NOMO-1 (cell line): ENCODE data around the gene TAPBPL.
"Not testable (repeated sequence)": the region's sequence is repeated elsewhere in the genome, so short reads cannot be mapped to it uniquely, and the experiment has no call there.

Experiments
- DNase-seq, 2 experiments: peaks; one replicate each; lab custom pipeline; 2025; ENCODE audit not compliant: unreplicated experiment in 2 of 2; lab: John Stamatoyannopoulos, UW

The TAPBPL gene

GRCh38 chr12:6460751-6461371 lies 9.0 kb downstream of the TAPBPL start:
- no peak for DNase-seq

DNA sequence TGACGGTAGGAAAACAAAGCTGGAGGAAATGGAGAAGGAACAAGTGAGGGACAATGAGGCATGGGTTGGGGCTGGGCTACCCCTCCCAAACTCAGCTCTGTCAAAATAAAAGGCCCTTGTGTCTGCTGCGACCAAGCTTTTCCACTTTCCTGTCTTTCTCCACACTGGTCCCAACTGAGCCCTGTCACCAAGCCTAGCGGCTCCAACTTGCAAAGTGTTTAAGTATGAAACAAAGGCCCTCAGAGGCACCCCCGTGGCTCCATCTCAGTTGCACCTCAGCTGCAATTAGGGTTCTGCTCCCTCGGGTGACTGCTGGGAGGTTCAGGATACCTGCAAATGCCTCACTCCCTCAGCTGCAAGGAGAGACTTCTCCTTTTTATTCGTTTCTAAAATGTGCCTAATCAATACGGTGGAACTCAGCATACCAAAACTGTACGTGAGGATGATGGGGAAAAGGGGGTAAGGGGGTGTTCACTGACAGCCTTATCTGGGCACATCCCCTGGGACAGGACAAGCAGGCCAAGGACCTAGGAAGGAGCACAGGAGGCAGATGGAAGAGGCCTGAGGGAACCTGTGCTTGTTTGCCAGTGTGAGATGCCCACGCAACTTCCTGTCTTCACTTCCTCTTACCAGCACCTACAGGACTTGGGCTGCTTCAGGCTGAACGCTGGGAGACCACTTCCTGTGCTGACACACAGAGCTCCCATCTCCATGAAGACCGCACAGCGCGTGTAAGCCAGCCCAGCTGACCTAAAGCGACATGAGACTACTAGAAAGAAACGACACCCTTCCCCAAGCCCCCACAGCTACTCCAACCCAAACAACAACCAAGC lies 9.8 kb downstream of the TAPBPL start:
- DNase-seq = peak; percentile 80 to 95

DNA sequence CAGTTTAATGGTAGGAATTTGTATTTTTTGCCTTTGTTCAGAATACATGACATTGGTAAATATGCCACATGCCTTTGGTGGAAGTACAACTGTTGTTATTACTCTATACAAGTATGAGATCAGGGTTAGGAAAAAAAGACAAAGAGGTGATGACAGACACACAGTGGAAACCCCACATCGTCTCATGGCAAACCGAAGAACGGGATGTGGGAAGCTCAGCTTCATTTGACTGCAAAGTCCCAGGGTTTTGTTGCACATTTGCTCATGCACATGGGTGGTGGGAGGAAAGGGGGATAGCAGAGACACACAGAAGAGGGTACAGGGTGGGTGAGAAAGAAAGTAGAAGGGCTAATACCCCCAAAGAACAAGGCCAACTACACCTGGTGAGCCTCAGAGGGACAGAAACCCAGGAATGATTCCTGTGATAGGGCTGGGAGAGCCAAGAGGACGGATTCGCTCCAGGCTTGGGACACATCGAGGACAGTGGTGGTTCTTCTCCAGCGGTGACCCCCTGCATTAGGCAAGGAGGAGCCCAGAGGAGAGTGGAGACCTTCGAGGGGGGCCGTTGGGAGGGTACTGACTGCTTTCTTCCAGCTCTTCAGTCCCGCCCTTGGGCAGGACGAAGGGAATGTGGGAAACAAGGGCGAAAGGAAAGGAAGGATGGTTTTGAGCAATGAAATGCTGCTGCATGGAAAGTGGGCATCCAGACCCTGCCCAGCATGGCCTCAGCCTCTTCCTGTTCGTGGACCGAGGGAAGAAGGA lies 10.6 kb downstream of the TAPBPL start:
- DNase-seq = no peak

DNA sequence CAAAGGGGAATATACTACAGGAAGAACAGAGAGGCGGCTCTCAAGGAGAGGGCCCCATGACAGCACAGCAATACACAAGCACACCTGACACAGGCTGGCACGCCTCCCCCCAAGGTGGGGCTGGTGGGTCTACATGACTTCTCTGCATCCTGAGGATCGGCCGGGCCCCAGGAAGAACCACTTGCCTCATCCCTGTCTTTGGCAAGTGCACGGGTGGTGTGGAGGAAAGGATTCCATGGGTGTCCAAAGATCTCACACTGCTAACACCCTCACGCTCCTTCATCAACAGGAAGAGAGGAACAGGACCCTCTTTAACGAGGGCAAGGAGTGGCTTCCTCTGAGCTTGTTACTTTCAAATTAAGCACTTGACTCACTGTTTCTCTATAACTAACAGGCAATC lies 11.4 kb downstream of the TAPBPL start:
- no peak for DNase-seq

- no peak for DNase-seq
Observed at GRCh38 chr12:6463858-6464257, 12.0 kb downstream of the TAPBPL start.

DNA sequence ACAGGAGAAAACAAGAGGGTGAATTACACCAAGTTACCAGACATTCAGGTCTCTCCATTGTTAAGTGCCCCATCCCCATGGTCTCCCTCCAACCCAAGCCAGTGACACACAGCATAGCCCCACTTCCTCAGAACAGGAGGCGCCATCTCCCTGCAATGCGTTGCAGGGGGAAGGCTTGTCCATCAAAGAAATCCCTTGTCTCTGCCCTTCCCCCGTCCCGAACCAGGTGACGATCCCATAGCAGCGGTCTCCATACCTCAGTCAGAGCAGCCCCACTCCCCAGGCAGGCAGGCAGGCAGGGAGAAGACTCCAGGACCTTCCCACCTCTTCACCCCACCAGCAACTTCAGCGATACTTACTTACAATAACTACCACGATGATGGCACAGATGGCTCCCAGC lies 12.7 kb downstream of the TAPBPL start:
- DNase-seq = no peak

GRCh38 chr12:6465467-6466183 lies 13.8 kb downstream of the TAPBPL start:
- DNase-seq = peak in 1 of 2 experiments; percentile 39

DNA sequence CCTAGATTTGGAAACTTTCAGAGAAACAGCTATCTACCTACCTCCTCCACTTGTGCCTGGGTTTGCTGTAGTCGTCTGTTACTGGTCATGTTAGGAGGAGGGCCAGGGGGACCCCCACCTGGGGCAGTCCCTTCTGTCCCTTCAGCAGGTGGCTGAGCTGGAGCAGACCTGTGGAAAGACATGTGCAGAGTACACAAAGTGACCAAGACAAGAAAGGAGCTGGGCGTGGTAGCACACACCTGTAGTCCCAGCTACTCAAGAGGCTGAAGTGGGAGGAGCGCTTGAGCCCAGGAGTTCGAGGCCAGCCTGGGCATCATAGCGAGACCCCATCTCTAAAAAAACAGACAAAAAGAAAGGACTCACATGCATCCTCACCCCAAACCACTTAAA lies 14.3 kb downstream of the TAPBPL start:
- no peak for DNase-seq

- DNase-seq = not testable (repeated sequence)
Observed at GRCh38 chr12:6466751-6467150, 14.9 kb downstream of the TAPBPL start.

DNA sequence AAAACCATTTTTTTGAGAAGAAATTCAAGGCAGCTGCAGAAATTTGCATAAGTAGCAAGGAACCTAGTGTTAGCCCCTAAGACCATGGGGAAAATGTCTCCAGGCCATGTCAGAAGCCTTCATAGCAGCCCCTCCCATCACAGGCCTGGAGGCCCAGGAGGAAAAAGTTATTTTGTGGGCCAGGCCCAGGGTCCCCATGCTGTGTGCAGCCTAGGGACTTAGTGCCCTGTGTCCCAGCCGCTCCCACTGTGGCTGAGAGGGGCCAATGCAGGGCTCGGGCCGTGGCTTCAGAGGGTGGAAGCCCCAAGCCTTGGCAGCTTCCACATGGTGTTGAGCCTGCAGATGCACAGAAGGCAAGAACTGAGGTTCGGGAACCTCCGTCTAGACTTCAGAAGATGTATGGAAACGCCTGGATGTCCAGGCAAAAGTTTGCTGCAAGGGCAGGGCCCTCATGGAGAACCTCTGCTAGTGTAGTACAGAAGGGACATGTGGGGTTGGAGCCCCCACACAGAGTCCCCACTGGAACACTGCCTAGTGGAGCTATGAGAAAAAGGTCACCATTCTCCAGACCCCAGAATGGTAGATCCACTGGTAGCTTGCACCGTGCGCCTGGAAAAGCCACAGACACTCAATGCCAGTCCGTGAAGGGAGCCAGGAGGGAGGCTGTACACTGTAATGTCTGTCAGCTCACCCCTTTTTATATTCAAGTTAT lies 15.9 kb downstream of the TAPBPL start:
- DNase-seq = not testable (repeated sequence)

GRCh38 chr12:6468283-6468575 lies 16.4 kb downstream of the TAPBPL start:
- DNase-seq = no peak

DNA sequence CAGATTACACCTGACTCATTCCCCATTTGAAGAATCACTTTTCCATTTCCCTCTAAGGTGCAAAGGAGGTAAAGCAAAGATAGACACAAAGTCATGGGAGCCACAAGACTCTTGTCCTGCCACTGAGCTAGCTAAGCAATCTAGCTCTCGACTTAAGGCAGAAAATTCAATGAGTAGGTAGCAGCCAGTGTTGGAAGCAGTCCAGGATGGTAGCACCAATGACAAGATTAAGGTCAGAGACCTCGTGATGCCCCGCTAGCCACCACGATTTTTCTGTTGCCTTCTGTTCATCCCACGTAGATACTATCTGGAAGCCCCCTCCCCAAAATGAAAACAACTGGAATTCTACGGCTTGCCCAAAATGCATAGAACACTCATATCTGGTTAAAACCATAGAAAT lies 17.2 kb downstream of the TAPBPL start:
- no peak for DNase-seq

DNA sequence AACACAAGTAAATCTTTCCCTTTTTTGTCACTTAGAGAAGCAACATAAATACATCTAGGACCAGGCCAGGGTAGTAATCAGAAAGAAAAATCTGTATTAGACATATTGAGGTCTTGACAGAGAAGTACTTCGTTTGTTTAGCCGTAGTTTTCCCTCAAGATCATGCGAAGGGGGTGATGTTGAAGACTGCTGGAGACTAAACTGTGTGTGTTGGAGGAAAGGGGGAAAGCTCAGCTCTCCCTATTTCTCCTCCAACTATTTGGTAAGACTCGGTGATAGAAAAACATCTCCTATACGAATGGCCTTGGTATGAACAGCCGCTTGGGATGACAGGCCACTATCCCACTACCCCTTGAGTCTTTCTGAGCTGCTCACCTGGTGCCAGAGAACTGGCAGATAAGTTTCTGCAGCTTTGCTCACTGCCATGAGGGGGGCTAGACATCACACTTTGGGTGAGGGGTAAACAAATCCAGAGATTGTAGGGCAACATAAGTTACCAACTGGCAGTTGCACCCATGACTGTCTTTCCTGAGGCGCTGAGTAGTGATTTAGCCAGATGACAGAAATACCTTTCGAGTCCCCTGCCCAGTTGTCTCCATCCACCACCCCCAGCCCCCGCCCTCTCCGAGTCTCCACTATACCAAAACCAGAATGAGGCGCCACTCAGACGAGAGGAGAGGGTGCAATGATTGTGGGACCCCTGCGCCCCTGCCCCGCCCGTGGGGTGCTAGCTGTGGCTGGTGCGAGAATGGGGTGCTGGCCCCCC lies 17.9 kb downstream of the TAPBPL start:
- no peak for DNase-seq

DNA sequence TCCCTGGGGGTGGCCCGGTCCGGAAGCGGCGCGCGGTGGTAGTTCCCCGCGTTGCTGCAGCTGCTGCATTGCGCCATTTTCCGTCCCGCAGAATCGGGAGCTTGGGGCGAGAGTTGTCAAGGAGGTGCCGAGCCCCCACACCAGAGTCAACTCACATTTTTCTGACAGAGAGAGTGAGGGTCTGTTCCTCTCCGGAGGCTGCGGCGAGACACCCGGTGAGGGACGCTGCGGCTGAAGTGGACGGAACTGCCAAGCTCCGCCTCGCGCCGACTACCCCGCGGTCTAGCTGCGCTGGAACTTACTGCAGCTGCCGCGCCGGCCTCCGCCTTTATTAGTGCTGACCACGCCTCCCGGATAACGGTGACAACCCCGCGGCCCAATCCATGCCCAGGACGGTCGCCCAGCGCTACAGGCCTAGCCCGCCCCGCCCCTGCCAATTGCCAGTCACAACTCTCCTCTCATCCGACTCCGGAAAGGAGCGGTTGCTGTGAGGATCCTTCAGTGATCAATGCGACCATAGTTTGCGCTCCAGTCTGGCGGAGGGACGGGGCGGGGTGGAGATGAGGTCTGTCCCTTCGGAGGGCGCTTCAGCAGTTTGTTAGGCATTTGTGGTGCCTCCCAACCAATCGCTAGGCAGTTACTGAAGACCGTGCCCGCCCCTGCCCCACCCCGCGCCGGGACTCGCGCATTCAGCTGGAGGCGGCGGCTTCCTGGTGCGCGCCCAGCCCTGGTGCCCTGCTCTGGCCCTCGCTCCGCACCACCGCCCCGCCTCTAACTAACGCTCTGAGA lies 18.7 kb downstream of the TAPBPL start, which contains the start of gene VAMP1:
Gene VAMP1 (minus strand): TSS at position 303 of the 789 bp plus-strand sequence. CDS start 146 bp downstream, at position 157.
- peak; percentile 98 to 100 for DNase-seq

DNA sequence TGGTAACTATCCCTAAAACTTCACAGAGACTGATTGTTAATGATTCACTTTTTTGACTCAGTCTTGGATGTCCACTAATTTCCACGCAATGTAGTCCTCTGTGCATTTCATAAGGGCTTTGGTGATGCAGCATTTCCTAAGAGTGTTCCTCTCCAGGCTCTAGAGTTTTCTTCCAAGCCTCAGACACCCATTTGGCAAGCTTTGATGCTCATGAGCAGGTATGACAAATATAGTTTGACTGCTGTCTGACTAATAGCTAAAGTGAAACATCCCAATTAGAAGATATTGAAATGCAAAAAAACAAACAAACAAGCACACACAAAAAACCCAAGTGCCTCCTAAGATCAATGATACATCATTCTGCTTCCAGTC lies 20.1 kb downstream of the TAPBPL start:
- DNase-seq = no peak

- no peak for DNase-seq
Observed at GRCh38 chr12:6472491-6472890, 20.6 kb downstream of the TAPBPL start.

- DNase-seq = not testable (repeated sequence)
Observed at GRCh38 chr12:6475233-6475975, 23.6 kb downstream of the TAPBPL start.

- no peak for DNase-seq
Observed at GRCh38 chr12:6476489-6476888, 24.6 kb downstream of the TAPBPL start.
